CD14-positive monocyte (primary cell): ENCODE measurements around the gene APOL2. TPM values are rescaled to one million over a fixed set of nuclear protein-coding genes. Genes with fewer than 3 reads are reported as not detected.
A peak's percentile ranks its signal among the peaks of the same experiment; 100 is the strongest.

Experiments used
- DNase-seq, 3 donors: peaks; one replicate each; pipeline ENCODE4 v3.0.0-alpha.2; 2011 to 2022
- H2AFZ ChIP-seq: 2 replicates; pipeline ENCODE4 v1.6.0; 2012; ENCODE audit warnings: mild to moderate bottlenecking, low read depth, low read length, inconsistent platforms; ENCODE audit not compliant: insufficient read depth, poor library complexity, severe bottlenecking
- H3K27ac ChIP-seq, 2 donors: 1 replicate in 1 of 2; 2 replicates in 1 of 2; pipeline ENCODE4 v1.5.1; 2012 to 2013; ENCODE audit warnings: low read length in 2 of 2, control low read depth in 1 of 2, inconsistent platforms in 1 of 2, low read depth in 1 of 2, mild to moderate bottlenecking in 1 of 2
- H3K27me3 ChIP-seq, 2 donors: one replicate each; pipeline versions ENCODE4 v1.6.0 to v1.6.1; 2011 to 2013; ENCODE audit warnings: low read length in 2 of 2; ENCODE audit not compliant: control insufficient read depth in 2 of 2, insufficient read depth in 2 of 2
- H3K36me3 ChIP-seq, 2 donors: replicated peaks in 1 of 2; 1 replicate in 1 of 2; 2 replicates in 1 of 2; pipeline versions ENCODE4 v1.5.1 to v1.6.1; 2012 to 2013; ENCODE audit warnings: low read length in 2 of 2, control low read depth in 1 of 2, inconsistent platforms in 1 of 2, mild to moderate bottlenecking in 1 of 2; ENCODE audit not compliant: insufficient read depth in 2 of 2, control insufficient read depth in 1 of 2
- H3K4me1 ChIP-seq, 2 donors: 1 replicate in 1 of 2; 2 replicates in 1 of 2; pipeline versions ENCODE4 v1.5.1 to v1.6.1; 2012 to 2013; ENCODE audit warnings: low read length in 2 of 2, control low read depth in 1 of 2, inconsistent platforms in 1 of 2, mild to moderate bottlenecking in 1 of 2, moderate library complexity in 1 of 2; ENCODE audit not compliant: insufficient read depth in 2 of 2, control insufficient read depth in 1 of 2
- H3K4me2 ChIP-seq: replicated peaks from 2 replicates; pipeline ENCODE3; 2012; ENCODE audit warnings: low read length, moderate library complexity, mild to moderate bottlenecking; ENCODE audit not compliant: poor library complexity, severe bottlenecking; ENCODE audit errors: extremely low read depth
- H3K4me3 ChIP-seq, 3 experiments: fragments of 200-600 bp in 1 of 3; sonication (generic) in 1 of 3; replicated peaks in 1 of 3; 1 replicate in 2 of 3; 2 replicates in 1 of 3; pipeline ENCODE4 v1.5.1; 2011 to 2013; ENCODE audit warnings: low read length in 3 of 3, mild to moderate bottlenecking in 3 of 3, control low read depth in 2 of 3, low read depth in 2 of 3, inconsistent platforms in 1 of 3, moderate library complexity in 1 of 3
- H3K79me2 ChIP-seq: 2 replicates; pipeline ENCODE4 v1.6.0; 2012; ENCODE audit warnings: mild to moderate bottlenecking, control low read depth, inconsistent platforms, low read length, moderate library complexity; ENCODE audit not compliant: insufficient read depth
- H3K9ac ChIP-seq: 2 replicates; pipeline ENCODE4 v1.6.0; 2017; ENCODE audit warnings: low read length, mild to moderate bottlenecking; ENCODE audit not compliant: insufficient read depth, poor library complexity, severe bottlenecking
- H3K9me3 ChIP-seq, 2 donors: replicated peaks in 1 of 2; 1 replicate in 1 of 2; 2 replicates in 1 of 2; pipeline versions ENCODE4 v1.5.1 to v1.6.1; 2012 to 2013; ENCODE audit warnings: low read length in 2 of 2, control low read depth in 1 of 2; ENCODE audit not compliant: control insufficient read depth in 1 of 2, insufficient read depth in 1 of 2
- H4K20me1 ChIP-seq: 2 replicates; pipeline ENCODE4 v1.6.0; 2012; ENCODE audit warnings: mild to moderate bottlenecking, low read length, control low read depth, moderate library complexity; ENCODE audit not compliant: insufficient read depth
- H3K27ac Mint-ChIP-seq, 7 donors: one replicate each; pipeline ENCODE4 v1.8.0; 2020; ENCODE audit warnings: mild to moderate bottlenecking in 7 of 7, mixed read lengths in 7 of 7, moderate library complexity in 6 of 7, inconsistent platforms in 2 of 7
- H3K27me3 Mint-ChIP-seq, 3 donors: one replicate each; pipeline ENCODE4 v1.8.0; 2021 to 2022; ENCODE audit warnings: low read depth in 3 of 3, mild to moderate bottlenecking in 3 of 3, mixed read lengths in 3 of 3, moderate library complexity in 3 of 3, inconsistent platforms in 1 of 3
- H3K36me3 Mint-ChIP-seq, 2 donors: one replicate each; pipeline ENCODE4 v1.8.0; 2020; ENCODE audit warnings: mixed read lengths in 2 of 2, inconsistent platforms in 1 of 2, mild to moderate bottlenecking in 1 of 2
- H3K4me1 Mint-ChIP-seq: one replicate; pipeline ENCODE4 v1.8.0; 2020; ENCODE audit warnings: mild to moderate bottlenecking, mixed read lengths
- H3K4me3 Mint-ChIP-seq, 2 donors: one replicate each; pipeline ENCODE4 v1.8.0; 2020; ENCODE audit warnings: mild to moderate bottlenecking in 2 of 2, mixed read lengths in 2 of 2, moderate library complexity in 1 of 2
- H3K9me3 Mint-ChIP-seq, 7 donors: one replicate each; pipeline ENCODE4 v1.8.0; 2020 to 2022; ENCODE audit warnings: mixed read lengths in 7 of 7, mild to moderate bottlenecking in 6 of 7, moderate library complexity in 6 of 7, inconsistent platforms in 2 of 7
- CTCF ChIP-seq: fragments of 200-600 bp; IDR thresholded peaks from one replicate; pipeline ENCODE4 v1.8.0; 2022; ENCODE audit warnings: antibody characterized with exemption, mild to moderate bottlenecking
- WGBS: methylation state at CpG from one replicate; pipeline ENCODE4 v1.1.5; 2013; ENCODE audit warnings: missing lambda C conversion rate; ENCODE audit not compliant: insufficient coverage; 5-methylcytosine and 5-hydroxymethylcytosine counted together
- intact Hi-C, 2 donors: fragments of 100-400 bp; cut with micrococcal nuclease; formaldehyde crosslinking; loops; one replicate each; pipeline versions ENCODE4 v1.15.0 to v1.15.1; 2023
- polyA plus RNA-seq, 3 donors: library from polyadenylated mRNA; depleted of rRNA in 1 of 3; unstranded in 2 of 3; stranded (reverse) in 1 of 3; fragments of 300-500 nt in 2 of 3; fragments of >200 nt in 1 of 3; fragmentation: Illumina TruSeq in 2 of 3; gene quantifications; 1 replicate in 2 of 3; 2 replicates in 1 of 3; pipeline ENCODE4 v1.2.3, GENCODE V29; 2012 to 2021

APOL2 gene
- polyA plus RNA-seq, 3 donors = 12.6 to 47.0 (median 13.2) TPM

GRCh38 chr22:36208914-36209313 is 30.4 kb downstream of the APOL2 start:
- Histone ChIP-seq H3K27me3 (no peaks in the 10 kb centered on the region), H3K4me2 (no peak overlapping the region), H3K9me3 (peaks cover 0 to 3% of the 10 kb centered on the region in 2 donors), H3K27ac (peak overlapping the region in 1 of 2 donors; percentile 15), H3K4me3 (no peak overlapping the region), H2AFZ (no peak overlapping the region), H3K9ac (no peak overlapping the region), H3K79me2 (no peaks in the 10 kb centered on the region), H3K4me1 (peaks cover 67 to 73% of the 10 kb centered on the region in 2 donors), H4K20me1 (no peaks in the 10 kb centered on the region), H3K36me3 (no peaks in the 10 kb centered on the region)
- peaks cover 3 to 5% of the 10 kb centered on the region in 2 donors for H3K36me3 Mint-ChIP-seq
- DNase-seq = no peak
- intact Hi-C loops = no loop called here
- peaks cover 70% of the 10 kb centered on the region for H3K4me1 Mint-ChIP-seq
- peaks cover 2 to 15% (median 5%) of the 10 kb centered on the region in 7 donors for H3K9me3 Mint-ChIP-seq
- WGBS = 100% methylated on average over 1 of the region's 1 CpG
- H3K27me3 Mint-ChIP-seq = peaks cover 0 to 3% (median 0%) of the 10 kb centered on the region in 3 donors
- no peak overlapping the region for H3K4me3 Mint-ChIP-seq
- no peak for TF ChIP-seq CTCF
- H3K27ac Mint-ChIP-seq = peak overlapping the region in 5 of 7 donors; percentile 6 to 73 (median 28)

GRCh38 chr22:36208162-36208765 is 31.1 kb downstream of the APOL2 start:
- Histone ChIP-seq H3K4me3 (no peak overlapping the region), H3K4me2 (no peak overlapping the region), H2AFZ (no peak overlapping the region), H3K27ac (no peak overlapping the region), H3K4me1 (peaks cover 61 to 67% of the 10 kb centered on the region in 2 donors), H3K79me2 (no peaks in the 10 kb centered on the region), H3K9me3 (peaks cover 0 to 3% of the 10 kb centered on the region in 2 donors), H3K36me3 (no peaks in the 10 kb centered on the region), H3K27me3 (no peaks in the 10 kb centered on the region), H4K20me1 (no peaks in the 10 kb centered on the region), H3K9ac (no peak overlapping the region)
- Mint-ChIP-seq H3K9me3 (peaks cover 2 to 15% (median 5%) of the 10 kb centered on the region in 7 donors), H3K27ac (peak overlapping the region in 1 of 7 donors; percentile 68), H3K4me3 (no peak overlapping the region), H3K36me3 (peaks cover 3 to 5% of the 10 kb centered on the region in 2 donors), H3K27me3 (peaks cover 0 to 3% (median 0%) of the 10 kb centered on the region in 3 donors), H3K4me1 (peaks cover 64% of the 10 kb centered on the region)
- intact Hi-C loops = no loop called here
- no peak for DNase-seq
- TF ChIP-seq CTCF = no peak
- no CpG with 5 or more reads among the region's 1 CpG for WGBS
